Smooth muscle cell of the brain vasculature (primary cell): ENCODE data around the gene RABGAP1L.

ENCODE experiments used
- DNase-seq: peaks from one replicate; pipeline ENCODE4 v3.0.0-alpha.2; 2012; ENCODE audit warnings: low read depth, low spot score

Gene RABGAP1L

GRCh38 chr1:174958396-174958795 lies 799.1 kb downstream of the RABGAP1L start:
- no peak for DNase-seq

DNA sequence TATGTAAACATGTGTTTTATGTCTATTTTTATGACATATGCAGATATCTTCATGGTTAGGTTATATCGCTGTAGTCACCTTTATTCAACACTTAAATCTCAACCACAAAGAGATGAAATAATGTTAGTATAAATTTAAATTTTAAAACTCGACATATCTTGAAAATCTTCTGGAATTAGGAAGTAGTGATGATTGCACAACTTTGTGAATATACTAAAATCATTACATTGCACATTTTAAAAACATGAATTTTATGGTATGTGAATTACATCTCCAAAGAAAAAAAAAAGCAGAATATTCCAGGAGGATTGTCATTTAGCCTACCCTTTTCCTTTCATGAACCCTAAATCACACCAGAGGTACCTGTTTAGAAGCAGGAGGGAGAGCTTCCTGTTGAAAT lies 801.0 kb downstream of the RABGAP1L start:
- DNase-seq, result no peak

- no peak for DNase-seq
Observed at GRCh38 chr1:174963529-174964125, 804.3 kb downstream of the RABGAP1L start.

GRCh38 chr1:174964261-174964971 lies 805.1 kb downstream of the RABGAP1L start:
- DNase-seq, result no peak

DNA sequence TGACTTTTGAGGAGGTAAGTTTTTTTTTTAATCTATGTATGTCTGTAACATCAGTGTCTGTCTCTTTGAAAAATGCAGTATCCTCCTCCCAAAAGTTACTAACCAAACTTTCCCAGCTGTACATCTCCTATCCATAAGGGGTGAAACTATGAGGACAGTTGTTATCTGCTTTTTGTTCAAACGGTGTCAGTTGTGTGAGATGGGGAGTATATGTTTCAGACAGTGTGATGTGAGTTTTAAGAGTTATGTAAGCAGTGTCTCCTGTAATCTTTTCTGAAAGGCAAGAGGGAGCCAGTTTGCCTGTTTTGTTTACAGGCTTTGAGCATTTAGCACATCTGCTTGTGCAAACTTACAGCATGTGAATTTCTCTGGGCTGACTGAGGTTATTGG lies 805.6 kb downstream of the RABGAP1L start:
- no peak for DNase-seq

DNA sequence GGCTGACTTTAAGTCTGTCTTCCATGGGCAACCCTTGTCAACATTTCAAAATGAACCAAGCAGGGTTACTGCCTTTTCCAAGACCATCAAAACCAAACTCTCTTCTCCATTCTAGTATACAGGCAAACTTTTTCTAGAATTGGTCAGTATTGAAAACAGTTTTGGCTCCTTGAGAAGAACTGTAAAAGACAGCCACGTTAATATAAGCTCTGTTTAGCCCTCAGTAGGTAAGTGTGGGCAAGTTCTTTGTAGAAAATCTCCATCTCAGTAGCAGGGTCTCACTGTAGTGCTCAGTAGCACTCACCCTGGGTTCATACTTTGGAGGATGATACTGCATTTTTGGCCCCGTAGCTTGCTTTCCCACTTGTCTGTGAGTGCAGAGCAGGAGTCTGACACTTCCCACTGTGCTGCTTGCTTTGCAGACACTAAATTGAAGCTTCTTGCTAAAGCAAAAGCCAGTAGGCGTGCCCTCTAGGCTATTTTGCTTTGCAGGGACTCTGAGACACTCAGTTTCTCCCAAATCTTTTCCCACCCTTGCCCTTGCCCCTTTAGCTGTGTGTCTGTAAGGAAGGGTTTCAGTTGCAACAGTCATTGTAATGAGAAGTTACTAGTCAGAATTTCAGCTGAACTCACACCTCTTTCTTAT lies 806.2 kb downstream of the RABGAP1L start:
- no peak for DNase-seq

DNA sequence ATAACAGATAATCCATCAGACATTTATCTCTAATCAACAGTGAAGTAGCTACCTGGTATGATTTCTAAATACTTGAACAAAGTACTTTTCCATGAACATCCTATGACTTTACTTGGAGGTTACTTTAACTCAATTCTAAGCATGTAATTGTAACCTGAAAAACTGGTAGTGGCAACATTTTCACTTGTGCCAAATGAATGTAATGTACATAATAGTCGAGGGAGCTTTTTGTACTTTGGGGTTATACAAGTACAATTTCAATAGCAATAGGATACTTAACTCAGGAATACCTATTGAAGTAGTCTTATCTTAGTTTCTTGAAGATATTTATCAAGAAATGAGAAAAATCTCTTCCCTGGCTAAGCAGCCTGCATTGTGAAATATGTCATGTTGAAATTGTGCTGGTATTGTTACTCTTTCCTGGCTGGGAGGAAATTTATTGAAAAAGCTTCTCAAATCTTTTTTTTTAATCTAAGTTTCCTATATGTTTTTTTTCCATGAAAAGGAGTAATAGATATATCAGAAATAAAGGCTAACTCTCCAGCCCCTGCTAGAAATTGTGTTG lies 806.8 kb downstream of the RABGAP1L start:
- DNase-seq, result no peak

GRCh38 chr1:174967845-174968705 lies 808.8 kb downstream of the RABGAP1L start:
- DNase-seq, result no peak

- DNase-seq, result peak; percentile 64
Observed at GRCh38 chr1:174968750-174969244, 809.5 kb downstream of the RABGAP1L start.

DNA sequence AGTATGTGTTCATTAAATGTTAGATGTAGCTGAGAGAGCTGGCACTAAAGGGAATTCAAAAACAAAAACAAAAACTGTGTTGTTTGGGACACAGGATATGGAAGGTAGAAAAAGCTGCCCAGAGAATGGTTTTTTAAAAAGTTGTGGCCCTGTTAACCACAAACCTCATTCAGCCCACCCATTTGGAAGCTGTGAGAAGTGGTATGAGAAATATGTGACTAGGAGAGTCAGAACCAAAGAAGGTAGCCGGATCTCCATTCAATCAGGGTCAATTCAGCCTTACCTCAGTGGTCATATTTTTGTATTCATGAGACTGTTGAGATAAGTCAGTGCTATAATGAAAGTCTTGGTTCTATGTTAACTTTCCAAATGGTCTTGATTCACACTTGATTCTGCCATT lies 810.7 kb downstream of the RABGAP1L start:
- DNase-seq, result no peak

- no peak for DNase-seq
Observed at GRCh38 chr1:174971466-174971865, 812.1 kb downstream of the RABGAP1L start.

- DNase-seq, result no peak
Observed at GRCh38 chr1:174971902-174972301, 812.6 kb downstream of the RABGAP1L start.

- DNase-seq, result no peak
Observed at GRCh38 chr1:174974711-174975119, 815.4 kb downstream of the RABGAP1L start.

DNA sequence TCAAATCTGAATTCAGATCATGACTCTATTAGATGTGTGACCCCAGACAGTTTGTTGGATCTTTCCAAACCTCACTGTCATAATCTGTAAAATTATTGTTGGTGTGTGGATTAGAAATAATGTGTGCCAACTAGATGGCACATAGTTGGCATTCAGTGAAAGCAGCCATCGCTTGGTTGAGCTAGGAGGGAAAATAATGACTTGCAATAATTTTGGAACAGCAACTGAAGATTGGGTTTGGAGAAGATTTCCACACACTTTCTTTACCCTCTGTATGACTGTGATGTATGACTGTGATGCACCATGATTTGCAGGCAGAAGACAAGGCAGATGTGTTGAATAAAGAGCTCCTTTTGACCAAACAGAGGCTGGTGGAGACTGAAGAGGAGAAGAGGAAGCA lies 816.4 kb downstream of the RABGAP1L start:
- DNase-seq, result no peak

GRCh38 chr1:174976436-174977108 lies 817.3 kb downstream of the RABGAP1L start:
- DNase-seq, result no peak

DNA sequence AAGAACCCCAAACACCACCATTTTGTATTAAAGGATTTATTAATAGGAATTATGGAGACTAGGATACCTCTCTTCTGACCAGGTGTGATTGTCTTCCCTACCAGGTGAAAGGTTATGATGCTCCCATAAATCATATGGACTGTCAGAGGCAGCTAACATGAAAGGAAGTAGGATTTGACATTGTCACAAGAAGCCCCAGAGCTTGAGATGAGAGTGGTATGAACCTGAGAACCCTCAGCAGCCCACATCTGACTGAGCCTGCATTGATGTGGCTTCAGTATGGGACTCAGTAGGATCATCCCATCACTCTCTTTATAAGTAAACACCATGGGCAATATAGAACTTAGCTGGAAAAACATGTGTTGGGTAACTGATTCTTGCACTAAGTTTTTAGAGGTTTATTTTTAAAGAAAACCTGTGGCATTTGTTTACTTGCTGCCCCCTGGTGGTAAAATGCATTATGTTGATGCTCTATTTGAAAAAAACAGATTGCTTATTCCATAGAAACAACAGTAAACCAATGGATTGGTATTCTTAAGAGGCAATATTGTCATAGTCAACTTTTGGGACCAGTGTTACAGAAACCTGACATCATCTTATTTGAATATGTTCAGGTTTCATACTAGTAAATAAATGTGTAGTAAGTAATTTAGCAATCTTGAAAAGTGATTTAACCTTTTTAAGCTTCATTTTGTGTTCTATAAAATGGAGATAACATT lies 823.8 kb downstream of the RABGAP1L start:
- no peak for DNase-seq

GRCh38 chr1:174984952-174985351 lies 825.6 kb downstream of the RABGAP1L start:
- DNase-seq, result no peak

GRCh38 chr1:174988539-174988938 lies 829.2 kb downstream of the RABGAP1L start:
- DNase-seq, result no peak

DNA sequence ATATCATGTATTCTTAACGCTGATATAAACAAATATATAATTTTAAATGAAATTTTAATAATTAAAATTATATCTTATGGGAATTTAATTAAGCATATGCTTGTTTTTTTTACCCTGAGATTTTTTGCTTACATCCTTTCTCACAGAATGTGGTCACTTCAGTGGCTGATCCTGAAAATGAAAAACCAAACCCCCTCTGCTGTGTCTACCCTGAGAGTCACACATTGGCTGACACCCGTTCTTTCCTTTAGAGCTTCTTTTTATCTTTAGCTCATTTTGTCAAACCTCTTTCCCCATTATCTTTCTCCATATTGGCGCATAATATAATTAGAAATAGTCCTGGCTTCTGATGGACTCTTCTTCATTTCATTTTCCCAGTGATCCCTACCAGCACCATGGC lies 829.7 kb downstream of the RABGAP1L start:
- DNase-seq, result no peak

DNA sequence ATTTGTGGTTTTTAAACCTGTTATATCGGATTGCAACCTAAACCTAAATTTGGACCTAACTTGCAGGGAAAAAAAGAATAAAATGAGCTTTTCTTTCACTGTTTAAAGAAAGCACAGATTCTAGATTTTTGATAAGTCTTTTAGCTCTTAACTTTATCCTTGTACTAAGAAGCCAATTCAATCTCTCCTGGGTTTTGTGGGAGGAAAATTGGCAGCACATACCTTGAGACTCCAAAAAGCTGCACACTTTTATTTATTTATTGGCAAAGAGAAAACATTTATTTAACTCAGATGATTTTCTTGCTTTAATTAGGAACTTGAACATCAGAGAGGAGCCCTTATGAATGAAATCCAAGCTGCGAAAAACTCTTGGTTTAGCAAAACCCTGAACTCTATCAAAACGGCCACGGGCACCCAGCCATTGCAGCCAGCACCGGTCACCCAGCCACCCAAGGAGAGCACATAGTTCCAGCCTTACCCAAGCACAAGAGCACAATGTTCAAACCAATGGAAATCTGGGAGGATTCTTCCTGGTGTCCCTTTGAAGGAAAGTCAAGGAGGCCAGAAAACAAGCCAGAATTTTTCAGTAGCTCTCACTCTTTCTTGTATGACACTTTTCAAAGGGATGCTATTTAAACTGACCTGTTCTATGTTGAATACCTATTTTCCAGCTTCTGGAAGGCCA lies 830.4 kb downstream of the RABGAP1L start:
- no peak for DNase-seq
